SK-N-SH (cell line): ENCODE data around the gene THEM4.

Experiments used
- CTCF ChIP-seq: fragments of 200-600 bp; sonication (generic); IDR thresholded peaks from 2 replicates; pipeline ENCODE4 v1.6.1; 2017; ENCODE audit warnings: antibody characterized with exemption, mild to moderate bottlenecking, moderate library complexity
- EP300 ChIP-seq, 2 experiments: IDR thresholded peaks; 2 replicates each; pipeline versions ENCODE4 v1.4.0 to v1.6.1; 2012; ENCODE audit warnings: borderline replicate concordance in 1 of 2, low read depth in 1 of 2, low read length in 1 of 2
- EZH2phosphoT487 ChIP-seq: fragments of 200-600 bp; sonication (generic); IDR thresholded peaks from 2 replicates; pipeline ENCODE4 v1.6.1; 2017; ENCODE audit warnings: low read depth, mixed run types, mild to moderate bottlenecking, antibody characterized with exemption, moderate library complexity, borderline replicate concordance
- FOXM1 ChIP-seq: IDR thresholded peaks from 2 replicates; pipeline ENCODE4 v1.4.0; 2012; ENCODE audit warnings: low read depth, mild to moderate bottlenecking
- GABPA ChIP-seq: IDR thresholded peaks from 2 replicates; pipeline ENCODE4 v1.4.0; 2012; ENCODE audit warnings: low read depth, mild to moderate bottlenecking
- GATA2 ChIP-seq: sonication (generic); formaldehyde crosslinking; IDR thresholded peaks from 2 replicates; pipeline ENCODE4 v1.5.0; 2020; ENCODE audit warnings: mild to moderate bottlenecking, missing genetic modification reagents
- POLR2AphosphoS5 ChIP-seq: IDR thresholded peaks from 2 replicates; pipeline ENCODE4 v1.6.1; 2012; ENCODE audit warnings: low read depth, low read length
- RFX5 ChIP-seq: IDR thresholded peaks from 2 replicates; pipeline ENCODE4 v1.6.1; 2012; ENCODE audit warnings: mild to moderate bottlenecking, improper control_type of control experiment, low read length
- SMC3 ChIP-seq: IDR thresholded peaks from 2 replicates; pipeline ENCODE4 v1.6.1; 2012; ENCODE audit warnings: low read depth, low read length, improper control_type of control experiment
- TAF1 ChIP-seq: IDR thresholded peaks from 2 replicates; pipeline ENCODE4 v1.6.1; 2012; ENCODE audit warnings: low read depth, mild to moderate bottlenecking, low read length, moderate library complexity, borderline replicate concordance
- TEAD4 ChIP-seq: IDR thresholded peaks from 2 replicates; pipeline ENCODE4 v1.4.0; 2012; ENCODE audit warnings: mild to moderate bottlenecking, borderline replicate concordance; ENCODE audit not compliant: insufficient read depth
- YY1 ChIP-seq: IDR thresholded peaks from 2 replicates; pipeline ENCODE4 v1.4.0; 2012; ENCODE audit warnings: low read depth, mild to moderate bottlenecking
- TF ChIP-seq, protein P1 (sequence below): IDR thresholded peaks from 2 replicates; pipeline ENCODE4 v1.6.1; 2012; ENCODE audit warnings: mild to moderate bottlenecking, low read depth, low read length, moderate library complexity

GRCh38 chr1:151897991-151898431, 11.3 kb downstream of the THEM4 start:
- no peak for TF ChIP-seq CTCF
- TF ChIP-seq GATA2 (CRISPR knock-in tag) = no peak
- TF ChIP-seq POLR2AphosphoS5 = no peak
- no peak for TF ChIP-seq SMC3
- no peak for TF ChIP-seq YY1
- no peak for TF ChIP-seq GABPA
- TF ChIP-seq, protein P1, sequence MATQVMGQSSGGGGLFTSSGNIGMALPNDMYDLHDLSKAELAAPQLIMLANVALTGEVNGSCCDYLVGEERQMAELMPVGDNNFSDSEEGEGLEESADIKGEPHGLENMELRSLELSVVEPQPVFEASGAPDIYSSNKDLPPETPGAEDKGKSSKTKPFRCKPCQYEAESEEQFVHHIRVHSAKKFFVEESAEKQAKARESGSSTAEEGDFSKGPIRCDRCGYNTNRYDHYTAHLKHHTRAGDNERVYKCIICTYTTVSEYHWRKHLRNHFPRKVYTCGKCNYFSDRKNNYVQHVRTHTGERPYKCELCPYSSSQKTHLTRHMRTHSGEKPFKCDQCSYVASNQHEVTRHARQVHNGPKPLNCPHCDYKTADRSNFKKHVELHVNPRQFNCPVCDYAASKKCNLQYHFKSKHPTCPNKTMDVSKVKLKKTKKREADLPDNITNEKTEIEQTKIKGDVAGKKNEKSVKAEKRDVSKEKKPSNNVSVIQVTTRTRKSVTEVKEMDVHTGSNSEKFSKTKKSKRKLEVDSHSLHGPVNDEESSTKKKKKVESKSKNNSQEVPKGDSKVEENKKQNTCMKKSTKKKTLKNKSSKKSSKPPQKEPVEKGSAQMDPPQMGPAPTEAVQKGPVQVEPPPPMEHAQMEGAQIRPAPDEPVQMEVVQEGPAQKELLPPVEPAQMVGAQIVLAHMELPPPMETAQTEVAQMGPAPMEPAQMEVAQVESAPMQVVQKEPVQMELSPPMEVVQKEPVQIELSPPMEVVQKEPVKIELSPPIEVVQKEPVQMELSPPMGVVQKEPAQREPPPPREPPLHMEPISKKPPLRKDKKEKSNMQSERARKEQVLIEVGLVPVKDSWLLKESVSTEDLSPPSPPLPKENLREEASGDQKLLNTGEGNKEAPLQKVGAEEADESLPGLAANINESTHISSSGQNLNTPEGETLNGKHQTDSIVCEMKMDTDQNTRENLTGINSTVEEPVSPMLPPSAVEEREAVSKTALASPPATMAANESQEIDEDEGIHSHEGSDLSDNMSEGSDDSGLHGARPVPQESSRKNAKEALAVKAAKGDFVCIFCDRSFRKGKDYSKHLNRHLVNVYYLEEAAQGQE = no peak
- TF ChIP-seq EZH2phosphoT487 = no peak
- TF ChIP-seq RFX5 = no peak
- TF ChIP-seq TEAD4 = no peak
- TF ChIP-seq FOXM1 = no peak
- no peak for TF ChIP-seq EP300 (IDR thresholded peaks at IDR 0.05; ENCODE audit: borderline replicate concordance in 1 of 2, low read depth in 1 of 2, low read length in 1 of 2)
- TF ChIP-seq TAF1 = no peak
